ENCODE measurements around the gene PTPRM.
"Not testable (repeated sequence)": the region's sequence is repeated elsewhere in the genome, so short reads cannot be mapped to it uniquely, and the experiment has no call there.

PTPRM gene

DNA sequence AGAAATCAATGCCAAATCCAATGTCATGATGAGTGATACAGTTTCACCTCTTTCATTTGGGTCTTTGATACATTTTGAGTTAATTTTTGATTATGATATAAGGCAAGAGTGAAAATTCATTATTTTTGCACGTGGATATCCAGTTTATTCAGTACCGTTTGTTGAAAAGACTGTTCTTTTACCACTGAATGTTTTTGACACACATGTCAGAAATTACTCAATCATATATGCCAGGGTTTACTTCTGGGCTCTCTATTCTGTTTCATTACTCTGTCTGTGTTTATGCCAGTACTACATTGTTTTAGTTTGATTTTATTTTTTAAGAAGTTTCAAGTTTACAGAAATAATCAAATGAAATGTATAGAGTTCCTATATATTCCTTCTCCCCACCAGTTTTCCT, 154.4 kb downstream of the PTPRM start:
- no peak for DNase-seq
- intact Hi-C loops (cut with DNase I) = no loop called here

DNA sequence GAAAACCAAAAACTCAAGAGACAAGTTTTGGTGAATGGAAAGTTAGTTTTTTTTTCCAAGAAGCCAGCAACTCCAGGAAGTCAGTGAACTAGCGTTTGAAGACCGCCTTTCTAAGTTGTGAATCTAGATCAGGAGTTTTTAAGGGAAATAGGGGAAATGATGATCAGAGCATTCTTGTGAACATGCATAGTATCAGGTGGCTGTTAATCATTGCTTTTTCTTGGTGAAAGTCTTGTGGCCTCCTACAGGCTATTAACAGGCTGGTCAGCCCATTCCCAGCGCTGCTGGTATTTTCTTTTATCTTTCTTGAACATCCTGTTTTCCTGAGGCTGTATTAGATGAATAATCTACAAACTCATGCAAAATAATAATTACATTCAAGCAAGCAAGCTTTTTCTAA, 155.8 kb downstream of the PTPRM start:
- no peak for DNase-seq
- intact Hi-C loops (cut with DNase I) = no loop called here

GRCh38 chr18:7723558-7723957, 156.4 kb downstream of the PTPRM start:
- intact Hi-C loops (cut with DNase I) = no loop called here
- no peak for DNase-seq

DNA sequence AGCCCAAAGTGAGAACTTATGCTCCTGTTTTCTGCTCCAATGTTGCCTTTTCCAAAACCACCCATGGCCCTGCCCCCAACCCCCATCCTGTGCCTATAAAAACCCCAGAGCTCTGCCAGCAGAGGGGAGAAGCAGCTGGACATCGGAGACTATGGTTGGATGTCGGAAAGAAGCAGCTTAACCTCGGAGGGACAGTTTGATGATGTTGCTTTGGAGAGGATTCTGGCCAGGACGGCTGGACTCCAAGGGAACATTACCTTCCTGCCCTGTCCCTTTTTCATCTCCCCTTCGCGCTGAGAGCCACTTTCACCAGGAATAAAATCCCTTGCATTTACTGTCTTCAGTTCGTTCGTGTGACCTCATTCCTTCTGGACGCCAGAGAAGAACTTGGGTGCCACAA, 158.4 kb downstream of the PTPRM start:
- no peak for DNase-seq
- intact Hi-C loops (cut with DNase I) = no loop called here

- intact Hi-C loops (cut with DNase I) = no loop called here
- no peak for DNase-seq
These were observed 158.8 kb downstream of the PTPRM start for GRCh38 chr18:7725897-7726296.

DNA sequence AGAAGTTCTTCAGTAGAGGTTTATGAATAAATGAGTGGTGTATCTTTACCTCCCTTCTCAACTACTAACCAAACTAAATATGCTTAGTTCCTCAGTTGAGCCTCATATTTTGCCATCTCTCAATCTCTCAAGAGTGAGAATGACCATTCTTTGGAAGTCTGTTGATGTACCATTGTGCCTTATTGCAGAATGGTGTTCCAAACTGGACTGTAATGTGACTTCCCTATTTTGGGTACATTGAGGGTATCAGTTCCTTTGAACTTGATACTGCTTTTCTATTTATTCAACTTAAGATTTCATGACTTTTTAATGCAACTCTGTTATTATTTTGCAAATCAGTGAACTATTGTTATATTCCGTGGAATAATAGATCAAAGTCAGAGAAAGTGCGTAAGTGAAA, 159.4 kb downstream of the PTPRM start:
- intact Hi-C loops (cut with DNase I) = no loop called here
- no peak for DNase-seq

DNA sequence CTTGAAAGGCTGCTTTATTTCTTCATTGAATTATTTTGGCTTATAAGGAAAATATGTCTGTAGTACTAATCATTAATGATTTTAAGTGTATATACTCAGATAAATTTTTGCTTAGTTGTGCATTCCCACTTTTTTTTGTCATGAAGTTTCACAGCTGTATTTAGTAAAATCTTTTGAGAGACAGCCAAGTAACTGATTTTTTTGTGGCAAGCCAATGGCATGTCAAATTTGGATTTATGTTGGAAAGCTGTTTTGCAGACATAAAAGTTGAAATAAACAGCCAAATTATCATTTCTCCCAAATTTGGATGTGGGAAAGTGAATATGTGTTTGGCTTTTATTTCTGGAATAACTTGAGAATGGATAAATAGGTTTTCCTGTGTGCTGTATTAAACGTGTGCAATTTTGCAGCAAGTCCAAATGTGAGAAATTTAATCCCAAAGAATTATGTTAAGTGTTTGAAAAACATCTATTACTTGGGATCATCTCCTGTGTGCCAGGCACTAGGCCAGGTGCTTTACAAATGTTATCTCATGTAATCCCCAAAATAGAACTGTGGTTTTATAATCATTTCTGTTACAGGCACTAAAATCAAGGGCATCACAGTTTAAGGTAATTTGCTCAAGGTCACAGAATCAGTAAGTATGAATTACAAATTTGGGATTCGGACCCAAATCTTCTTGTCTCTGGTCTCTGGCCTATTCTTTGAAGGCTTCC, 160.4 kb downstream of the PTPRM start:
- intact Hi-C loops (cut with DNase I) = no loop called here

DNA sequence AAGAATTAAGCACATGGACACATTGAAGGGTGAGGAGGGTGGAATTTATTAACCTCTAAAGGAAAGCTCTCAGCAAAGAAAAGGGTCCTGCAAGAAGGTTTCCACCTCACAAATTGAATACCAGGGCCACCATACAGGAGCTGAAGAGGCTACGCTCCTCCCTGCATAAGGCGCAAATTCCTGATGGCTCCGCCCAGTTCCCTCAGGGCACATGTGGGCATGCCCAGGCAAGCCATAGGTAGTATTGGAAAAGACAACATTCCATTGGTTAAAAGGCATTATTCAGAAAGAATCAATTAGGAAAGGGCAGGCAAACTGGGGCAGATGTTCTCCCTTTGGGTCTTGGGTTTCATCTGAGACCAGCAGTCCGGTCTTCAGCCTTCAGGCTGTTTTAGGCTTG, 161.2 kb downstream of the PTPRM start:
- intact Hi-C loops (cut with DNase I) = no loop called here
- no peak for DNase-seq

More for the DNA sequence above, 160.4 kb downstream of the PTPRM start:
- no peak for DNase-seq

GRCh38 chr18:7729868-7730267, 162.8 kb downstream of the PTPRM start:
- intact Hi-C loops (cut with DNase I) = no loop called here
- DNase-seq = no peak

DNA sequence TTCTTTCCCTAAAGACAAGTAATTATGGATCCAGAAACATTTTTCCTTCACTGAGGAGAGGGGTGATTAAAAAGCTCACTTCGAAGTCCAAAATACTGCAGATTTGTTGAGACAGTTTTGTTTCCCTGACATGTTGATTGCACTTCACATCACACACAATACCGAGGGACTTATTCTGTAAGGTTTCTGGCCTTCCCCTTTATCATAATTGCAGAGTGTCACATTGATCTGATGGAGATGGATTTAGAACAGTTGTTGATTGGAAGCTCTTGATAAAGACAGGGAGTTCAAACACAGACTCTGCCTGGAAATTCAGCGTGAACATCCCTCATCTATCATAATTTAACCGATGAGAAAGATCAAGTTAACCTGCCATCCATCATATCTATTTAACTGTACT, 163.6 kb downstream of the PTPRM start:
- intact Hi-C loops (cut with DNase I) = no loop called here
- no peak for DNase-seq

DNA sequence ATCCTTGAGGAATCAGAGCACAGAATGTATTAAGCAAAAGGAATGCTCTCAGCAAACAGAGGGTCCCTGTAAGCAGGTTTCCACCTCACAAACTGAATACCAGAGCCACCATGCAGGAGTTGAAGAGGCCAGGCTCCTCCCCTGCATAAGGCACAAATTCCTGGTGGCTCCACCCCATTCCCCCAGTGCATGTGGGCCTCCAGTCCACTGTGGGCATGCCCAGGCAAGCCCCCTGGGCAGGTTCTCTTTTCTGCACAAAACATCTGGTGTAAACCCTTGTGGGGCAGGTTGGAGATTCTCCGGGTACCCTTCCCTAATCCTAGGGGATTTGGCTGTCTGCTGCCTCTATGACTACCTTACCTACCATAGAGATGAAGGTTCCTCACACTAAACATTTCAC, 166.5 kb downstream of the PTPRM start:
- no peak for DNase-seq
- intact Hi-C loops (cut with DNase I) = no loop called here

DNA sequence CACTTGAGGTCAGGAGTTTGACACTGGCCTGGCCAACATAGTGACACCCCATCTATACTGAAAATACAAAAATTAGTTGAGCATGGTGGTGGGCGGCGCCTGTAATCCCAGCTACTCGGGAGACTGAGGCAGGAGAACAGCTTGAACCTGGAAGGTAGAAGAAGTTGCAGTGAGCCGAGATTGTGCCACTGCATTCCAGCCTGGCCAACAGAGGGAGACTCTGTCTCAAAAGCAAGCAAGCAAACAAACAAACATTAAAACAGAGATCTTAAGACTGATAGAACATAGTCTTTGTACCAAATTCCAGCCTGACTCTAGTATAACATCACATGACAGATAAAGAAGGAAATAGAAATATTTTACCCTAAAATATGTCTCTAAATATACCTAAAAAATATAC, 168.1 kb downstream of the PTPRM start:
- no peak for DNase-seq
- intact Hi-C loops (cut with DNase I) = no loop called here

DNA sequence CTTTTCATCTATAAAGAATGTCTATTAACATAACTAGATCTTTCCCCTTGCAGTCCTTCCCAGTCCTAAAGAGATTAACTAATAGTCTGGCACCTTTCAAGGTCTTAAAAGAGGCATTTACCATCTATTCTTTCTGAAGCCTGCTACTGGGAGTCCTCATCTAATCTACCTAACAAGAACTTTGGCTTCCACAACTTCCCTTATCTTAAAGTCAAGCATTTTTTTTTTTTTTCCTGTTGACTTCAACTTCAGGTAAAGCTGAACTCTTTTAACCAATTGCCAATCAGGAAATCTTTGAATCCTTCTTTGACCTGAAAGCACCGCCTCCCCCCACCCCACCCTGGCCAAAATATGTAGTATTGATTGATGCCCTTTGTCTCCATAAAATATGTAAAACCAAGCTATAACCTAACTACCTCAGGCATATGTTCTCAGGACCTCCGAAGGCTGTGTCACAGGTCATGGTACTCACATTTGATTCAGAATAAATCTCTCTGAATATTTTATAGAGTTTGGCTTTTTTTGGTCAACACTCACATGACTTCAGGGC, 168.6 kb downstream of the PTPRM start:
- DNase-seq = no peak
- intact Hi-C loops (cut with DNase I) = no loop called here

DNA sequence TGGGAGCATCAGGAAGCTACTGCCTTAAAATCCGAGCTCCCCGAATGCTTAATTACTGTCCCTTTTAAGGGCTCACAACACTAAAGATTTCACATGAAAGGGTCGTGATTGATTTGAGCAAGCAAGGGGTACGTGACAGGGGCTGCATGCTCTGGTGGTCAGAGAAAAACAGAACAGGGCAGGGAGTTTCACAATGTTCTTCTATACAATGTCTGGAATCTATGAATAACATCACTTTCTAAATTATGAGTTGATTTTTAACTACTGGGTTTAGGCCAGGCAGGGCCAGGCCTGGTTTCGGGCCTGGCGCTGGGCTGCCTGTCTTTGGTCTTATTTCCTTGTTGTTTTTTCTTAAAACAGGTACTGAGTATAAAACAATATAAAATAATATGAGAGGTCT, 169.4 kb downstream of the PTPRM start:
- intact Hi-C loops (cut with DNase I); DNase-seq: not testable (repeated sequence)

- intact Hi-C loops (cut with DNase I) = no loop called here
- no peak for DNase-seq
These were observed 170.4 kb downstream of the PTPRM start for GRCh38 chr18:7737550-7737949.

GRCh38 chr18:7740821-7741220, 173.7 kb downstream of the PTPRM start:
- no peak for DNase-seq
- intact Hi-C loops (cut with DNase I) = no loop called here

- intact Hi-C loops (cut with DNase I) = no loop called here
- DNase-seq = no peak
These were observed 174.5 kb downstream of the PTPRM start for GRCh38 chr18:7741640-7742039.

GRCh38 chr18:7742224-7742623, 175.1 kb downstream of the PTPRM start:
- DNase-seq = no peak
- intact Hi-C loops (cut with DNase I) = no loop called here

GRCh38 chr18:7743256-7743655, 176.1 kb downstream of the PTPRM start:
- intact Hi-C loops (cut with DNase I) = no loop called here
- no peak for DNase-seq

- DNase-seq = no peak
- intact Hi-C loops (cut with DNase I) = no loop called here
These were observed 179.0 kb downstream of the PTPRM start for GRCh38 chr18:7746106-7746505.

DNA sequence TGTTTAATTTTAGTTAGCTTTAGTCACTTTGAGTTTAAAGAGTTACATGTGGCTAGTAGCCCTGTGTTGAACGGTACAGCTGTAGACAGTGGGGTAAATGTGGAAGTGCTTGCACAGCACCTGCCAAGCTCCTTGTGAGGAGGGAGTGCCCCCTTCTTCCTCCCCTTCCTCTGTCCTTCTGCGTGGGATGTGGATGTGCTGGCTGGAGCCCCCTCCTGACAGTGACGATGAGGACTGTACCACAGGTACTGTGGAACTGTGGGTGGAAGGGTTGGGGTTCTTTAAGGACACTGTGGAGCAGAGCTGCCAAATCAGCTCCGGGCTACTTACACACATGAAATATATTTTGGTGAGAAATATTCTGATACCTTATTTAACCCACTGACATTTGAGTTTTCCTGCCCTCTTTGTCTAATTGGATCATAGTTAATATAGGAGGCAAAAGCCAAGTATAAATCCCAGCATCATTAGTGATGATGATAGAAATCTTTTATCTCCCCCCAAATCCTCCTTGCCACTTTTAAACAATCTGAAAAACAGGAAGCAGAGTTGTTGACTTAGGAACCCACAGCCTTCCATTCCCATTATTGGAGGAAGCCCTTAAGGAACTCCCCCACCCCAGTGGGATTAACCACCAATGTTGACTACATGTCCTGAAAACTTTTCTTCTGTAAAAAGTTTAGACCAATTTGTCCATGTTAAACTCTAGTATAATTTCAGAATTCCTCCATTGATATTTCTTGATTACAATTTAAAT, 181.3 kb downstream of the PTPRM start:
- intact Hi-C loops (cut with DNase I) = no loop called here
- no peak for DNase-seq

- intact Hi-C loops (cut with DNase I) = no loop called here
- no peak for DNase-seq
These were observed 181.9 kb downstream of the PTPRM start for GRCh38 chr18:7749008-7749405.
